Upper lobe of right lung (tissue), 1 donor: ENCODE measurements around the gene TTC31. TPM values are rescaled to one million over a fixed set of nuclear protein-coding genes. Genes with fewer than 3 reads are reported as not detected.

Experiments
- ATAC-seq: fragments of 200-7000 bp; cut with Tn5 transposase; one replicate; pipeline ENCODE4 v1.9.1; 2020; ENCODE audit warnings: mild to moderate bottlenecking, moderate library complexity
- DNase-seq: peaks from one replicate; pipeline ENCODE4 v3.0.0-alpha.2; 2020
- H3K27ac ChIP-seq: fragments of 200-600 bp; one replicate; pipeline ENCODE4 v1.8.0; 2022
- H3K27me3 ChIP-seq: fragments of 200-600 bp; one replicate; pipeline ENCODE4 v1.8.0; 2022; ENCODE audit warnings: mild to moderate bottlenecking
- H3K36me3 ChIP-seq: fragments of 200-600 bp; one replicate; pipeline ENCODE4 v1.8.0; 2022
- H3K4me1 ChIP-seq: fragments of 200-600 bp; one replicate; pipeline ENCODE4 v1.8.0; 2022
- H3K4me3 ChIP-seq: fragments of 200-600 bp; one replicate; pipeline ENCODE4 v1.8.0; 2022; ENCODE audit warnings: mild to moderate bottlenecking
- H3K9me3 ChIP-seq: fragments of 200-600 bp; one replicate; pipeline ENCODE4 v1.8.0; 2022
- intact Hi-C: fragments of 100-400 bp; cut with DNase I; formaldehyde crosslinking; loops from one replicate; pipeline ENCODE4 v1.11.0; 2022
- total RNA-seq: library from RNA; stranded (reverse); fragmentation: NEBNext Ultra II Directional; extraction: Animal tissue kit (Norgen Biotek cat#: 25700); gene quantifications from one replicate; pipeline ENCODE4 v1.2.1, GENCODE V29; 2021
- TF ChIP-seq, protein P1 (sequence below): fragments of 200-600 bp; IDR thresholded peaks from one replicate; pipeline ENCODE4 v1.8.0; 2022; ENCODE audit warnings: antibody characterized with exemption
- donor health status: DM: no; HTN: yes; CAD: no; lungs with severe emphysema.

Gene TTC31
- total RNA-seq, 1 donor from 2014 or later, result 23.4 TPM

DNA sequence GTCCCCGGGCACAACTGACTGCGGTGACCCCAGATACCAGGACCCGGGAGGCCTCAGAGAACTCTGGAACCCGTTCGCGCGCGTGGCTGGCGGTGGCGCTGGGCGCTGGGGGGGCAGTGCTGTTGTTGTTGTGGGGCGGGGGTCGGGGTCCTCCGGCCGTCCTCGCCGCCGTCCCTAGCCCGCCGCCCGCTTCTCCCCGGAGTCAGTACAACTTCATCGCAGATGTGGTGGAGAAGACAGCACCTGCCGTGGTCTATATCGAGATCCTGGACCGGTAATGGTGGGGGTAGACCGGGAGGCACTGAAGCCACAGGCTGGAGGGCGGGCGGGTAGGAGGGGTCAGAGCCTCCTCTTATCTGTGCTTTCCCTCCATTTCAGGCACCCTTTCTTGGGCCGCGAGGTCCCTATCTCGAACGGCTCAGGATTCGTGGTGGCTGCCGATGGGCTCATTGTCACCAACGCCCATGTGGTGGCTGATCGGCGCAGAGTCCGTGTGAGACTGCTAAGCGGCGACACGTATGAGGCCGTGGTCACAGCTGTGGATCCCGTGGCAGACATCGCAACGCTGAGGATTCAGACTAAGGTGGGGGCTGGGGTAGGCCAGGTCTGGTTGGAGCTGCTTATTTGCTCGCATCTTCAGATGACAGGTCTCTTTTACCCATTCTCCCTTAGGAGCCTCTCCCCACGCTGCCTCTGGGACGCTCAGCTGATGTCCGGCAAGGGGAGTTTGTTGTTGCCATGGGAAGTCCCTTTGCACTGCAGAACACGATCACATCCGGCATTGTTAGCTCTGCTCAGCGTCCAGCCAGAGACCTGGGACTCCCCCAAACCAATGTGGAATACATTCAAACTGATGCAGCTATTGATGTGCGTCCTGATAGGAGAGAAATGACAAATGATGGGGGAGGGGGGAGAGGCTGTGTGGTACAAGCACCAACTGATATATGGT, 47.6 kb downstream of the TTC31 start:
- peak; percentile 77 for DNase-seq

DNA sequence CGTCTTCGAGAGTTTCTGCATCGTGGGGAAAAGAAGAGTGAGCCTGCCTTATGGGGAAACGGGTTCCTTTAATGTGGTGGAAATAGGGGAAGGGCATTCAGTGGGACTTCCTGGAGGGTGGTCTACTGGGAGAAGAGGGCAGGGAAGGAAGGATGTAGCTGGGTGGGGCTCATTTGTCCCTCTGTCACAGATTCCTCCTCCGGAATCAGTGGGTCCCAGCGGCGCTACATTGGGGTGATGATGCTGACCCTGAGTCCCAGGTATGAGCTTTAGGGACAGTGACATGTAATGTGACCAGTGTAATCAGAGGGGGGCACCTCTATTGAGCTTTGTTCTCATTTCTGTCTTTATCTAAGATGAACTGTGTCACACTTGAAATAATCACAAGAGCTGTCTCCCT, 48.8 kb downstream of the TTC31 start:
- DNase-seq, result no peak
- ATAC-seq, result no peak
- intact Hi-C loops, result no loop called here

More for the DNA sequence above, 47.6 kb downstream of the TTC31 start:
- ATAC-seq, result peak; percentile 10
- Histone ChIP-seq H3K9me3 (no peaks in the 10 kb centered on the region), H3K4me3 (peak overlapping the region; percentile 99), H3K4me1 (peaks cover 24% of the 10 kb centered on the region), H3K27me3 (no peaks in the 10 kb centered on the region), H3K27ac (peak overlapping the region; percentile 95), H3K36me3 (peaks cover 40% of the 10 kb centered on the region)
- intact Hi-C loops, result no loop called here
- TF ChIP-seq, protein P1, sequence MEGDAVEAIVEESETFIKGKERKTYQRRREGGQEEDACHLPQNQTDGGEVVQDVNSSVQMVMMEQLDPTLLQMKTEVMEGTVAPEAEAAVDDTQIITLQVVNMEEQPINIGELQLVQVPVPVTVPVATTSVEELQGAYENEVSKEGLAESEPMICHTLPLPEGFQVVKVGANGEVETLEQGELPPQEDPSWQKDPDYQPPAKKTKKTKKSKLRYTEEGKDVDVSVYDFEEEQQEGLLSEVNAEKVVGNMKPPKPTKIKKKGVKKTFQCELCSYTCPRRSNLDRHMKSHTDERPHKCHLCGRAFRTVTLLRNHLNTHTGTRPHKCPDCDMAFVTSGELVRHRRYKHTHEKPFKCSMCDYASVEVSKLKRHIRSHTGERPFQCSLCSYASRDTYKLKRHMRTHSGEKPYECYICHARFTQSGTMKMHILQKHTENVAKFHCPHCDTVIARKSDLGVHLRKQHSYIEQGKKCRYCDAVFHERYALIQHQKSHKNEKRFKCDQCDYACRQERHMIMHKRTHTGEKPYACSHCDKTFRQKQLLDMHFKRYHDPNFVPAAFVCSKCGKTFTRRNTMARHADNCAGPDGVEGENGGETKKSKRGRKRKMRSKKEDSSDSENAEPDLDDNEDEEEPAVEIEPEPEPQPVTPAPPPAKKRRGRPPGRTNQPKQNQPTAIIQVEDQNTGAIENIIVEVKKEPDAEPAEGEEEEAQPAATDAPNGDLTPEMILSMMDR, result no peak

DNA sequence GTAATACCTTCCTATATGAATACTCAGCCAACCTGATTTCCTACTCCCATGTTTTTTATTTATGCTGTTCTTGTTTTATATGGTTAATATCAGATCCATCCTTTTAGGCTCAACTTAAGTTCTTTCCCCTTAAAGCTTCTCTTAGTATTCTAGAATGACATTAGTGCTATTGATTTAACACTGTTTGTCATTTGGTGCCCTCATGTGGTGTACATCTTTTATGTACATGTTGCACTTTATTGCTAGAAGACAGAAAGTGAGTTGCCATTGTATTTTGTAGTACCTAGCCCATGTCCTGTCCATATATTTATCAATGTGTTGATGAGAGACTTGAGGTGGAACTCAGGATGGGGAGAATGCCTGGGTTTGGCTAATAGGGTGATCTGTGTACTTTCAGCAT, 49.3 kb downstream of the TTC31 start:
- TF ChIP-seq, protein P1, result no peak
- ATAC-seq, result no peak
- Histone ChIP-seq H3K4me3 (no peak overlapping the region), H3K9me3 (no peaks in the 10 kb centered on the region), H3K4me1 (peaks cover 24% of the 10 kb centered on the region), H3K27me3 (no peaks in the 10 kb centered on the region), H3K27ac (no peak overlapping the region), H3K36me3 (peaks cover 27% of the 10 kb centered on the region)
- intact Hi-C loops, result no loop called here
- no peak for DNase-seq

More for the DNA sequence above, 48.8 kb downstream of the TTC31 start:
- Histone ChIP-seq H3K4me3 (no peak overlapping the region), H3K27me3 (no peaks in the 10 kb centered on the region), H3K4me1 (peaks cover 24% of the 10 kb centered on the region), H3K36me3 (peaks cover 32% of the 10 kb centered on the region), H3K27ac (no peak overlapping the region), H3K9me3 (no peaks in the 10 kb centered on the region)
- TF ChIP-seq, protein P1, result no peak

DNA sequence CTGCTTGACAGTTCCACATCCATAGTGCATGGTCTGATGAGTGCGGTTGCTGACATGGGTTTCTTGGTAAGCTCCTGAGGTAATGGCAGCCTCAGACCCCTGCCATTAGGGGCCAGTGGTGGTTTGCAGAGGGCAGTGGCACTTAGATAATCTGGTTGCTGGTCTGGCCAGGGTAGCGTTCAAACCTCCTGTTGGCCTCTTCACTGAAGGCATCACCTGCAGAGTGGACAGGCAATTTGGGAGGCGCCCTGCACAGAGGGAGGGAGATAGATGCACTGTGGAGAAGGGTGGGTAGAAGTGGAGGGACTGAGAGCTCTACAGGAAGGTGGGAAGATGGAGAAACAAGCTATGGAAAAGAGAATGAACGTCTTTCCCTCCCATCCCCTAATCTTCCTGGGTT, 50.6 kb downstream of the TTC31 start:
- peak; percentile 28 for DNase-seq

DNA sequence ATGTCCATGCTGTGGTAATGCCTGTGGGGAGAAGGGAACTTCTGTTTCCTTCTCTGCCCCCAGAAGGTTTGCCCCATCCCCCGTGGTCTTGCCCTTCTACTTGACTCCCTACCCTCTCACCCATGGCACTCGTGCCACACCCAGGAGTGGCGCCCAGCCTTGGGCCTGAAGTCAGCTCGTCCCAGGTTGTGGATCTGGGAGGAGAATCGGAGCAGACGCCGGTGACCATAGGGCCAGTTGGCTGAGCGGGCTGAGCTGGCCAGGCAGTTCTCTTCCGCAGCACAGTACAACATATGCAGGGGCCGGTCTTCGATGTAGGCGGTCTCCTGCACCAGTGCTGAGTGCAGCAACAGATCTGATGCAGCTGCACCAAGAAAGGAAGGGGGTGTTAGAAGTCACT, 51.5 kb downstream of the TTC31 start:
- Histone ChIP-seq H3K9me3 (no peaks in the 10 kb centered on the region), H3K27ac (no peak overlapping the region), H3K4me1 (peaks cover 15% of the 10 kb centered on the region), H3K36me3 (peaks cover 19% of the 10 kb centered on the region), H3K27me3 (no peaks in the 10 kb centered on the region), H3K4me3 (no peak overlapping the region)
- TF ChIP-seq, protein P1, result no peak
- DNase-seq (peak; percentile 46), ATAC-seq (no peak)
- intact Hi-C loops, result no loop called here

More for the DNA sequence above, 50.6 kb downstream of the TTC31 start:
- no peak for ATAC-seq
- Histone ChIP-seq H3K27ac (no peak overlapping the region), H3K4me1 (peaks cover 20% of the 10 kb centered on the region), H3K4me3 (no peak overlapping the region), H3K36me3 (peaks cover 19% of the 10 kb centered on the region), H3K9me3 (no peaks in the 10 kb centered on the region), H3K27me3 (no peaks in the 10 kb centered on the region)
- intact Hi-C loops, result no loop called here
- TF ChIP-seq, protein P1, result no peak
